SK-N-MC (cell line): Measurements from ENCODE around the gene ARPC2.

Experiments
- EZH2 ChIP-seq: fragments of 200-600 bp; sonication (generic); IDR thresholded peaks from one replicate; pipeline ENCODE4 v1.6.1; 2017; ENCODE audit warnings: antibody characterized with exemption
- FOXP2 ChIP-seq: optimal IDR thresholded peaks from 2 replicates; pipeline ENCODE3; 2011; ENCODE audit warnings: mild to moderate bottlenecking, moderate library complexity; ENCODE audit not compliant: insufficient read depth; ENCODE audit errors: extremely low read length, control extremely low read depth
- POLR2AphosphoS5 ChIP-seq: IDR thresholded peaks from 2 replicates; pipeline ENCODE4 v1.6.1; 2012; ENCODE audit warnings: mild to moderate bottlenecking, low read depth, low read length, borderline replicate concordance

DNA sequence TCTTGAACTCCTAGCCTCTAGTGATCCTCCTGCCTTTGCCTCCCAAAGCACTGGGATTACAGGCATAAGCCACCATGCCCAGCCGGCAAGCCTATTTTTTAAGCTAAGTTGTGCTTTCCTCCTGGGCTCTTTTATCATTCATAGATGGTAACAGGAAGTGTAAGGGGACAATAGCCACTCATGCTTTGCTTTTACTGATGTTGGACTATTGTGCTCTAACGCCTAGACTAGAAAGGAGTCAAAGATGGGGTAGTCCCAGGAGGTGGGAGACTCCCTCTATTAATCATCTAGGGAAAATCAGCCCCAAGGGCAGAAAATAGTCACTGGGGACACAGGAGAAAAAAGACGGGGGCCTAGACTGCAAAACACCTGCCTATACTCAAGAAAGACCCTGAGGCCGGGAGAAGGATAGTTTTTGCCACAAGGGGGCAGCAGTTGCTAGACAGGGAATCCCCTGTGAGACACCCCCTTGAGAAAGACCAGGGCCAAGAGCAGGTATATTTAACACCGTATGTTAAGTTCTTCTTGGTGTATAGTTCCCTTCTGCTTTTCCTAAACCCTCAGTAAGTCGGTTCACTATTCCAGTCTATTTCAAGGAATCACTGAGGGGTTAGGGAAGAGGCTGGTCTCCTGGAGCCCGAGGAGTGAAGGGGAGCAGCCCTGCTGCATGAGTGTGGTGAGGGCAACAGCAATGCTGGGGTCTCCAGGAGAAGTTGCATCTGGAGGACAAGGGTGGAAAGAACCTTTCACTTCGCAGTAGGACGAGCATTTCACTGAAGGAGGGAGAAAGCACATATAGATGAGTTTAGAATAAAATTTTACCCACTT is 48.1 kb upstream of the ARPC2 start:
- no peak for TF ChIP-seq EZH2
- TF ChIP-seq POLR2AphosphoS5: no peak
- no peak for TF ChIP-seq FOXP2
